MV-4-11 (cell line): Measurements from ENCODE around the gene OBP2A.
"Not testable (repeated sequence)": the region's sequence is repeated elsewhere in the genome, so short reads cannot be mapped to it uniquely, and the experiment has no call there.

Experiments
- DNase-seq: peaks from one replicate; lab custom pipeline; 2025; lab: John Stamatoyannopoulos, UW

The OBP2A gene

DNA sequence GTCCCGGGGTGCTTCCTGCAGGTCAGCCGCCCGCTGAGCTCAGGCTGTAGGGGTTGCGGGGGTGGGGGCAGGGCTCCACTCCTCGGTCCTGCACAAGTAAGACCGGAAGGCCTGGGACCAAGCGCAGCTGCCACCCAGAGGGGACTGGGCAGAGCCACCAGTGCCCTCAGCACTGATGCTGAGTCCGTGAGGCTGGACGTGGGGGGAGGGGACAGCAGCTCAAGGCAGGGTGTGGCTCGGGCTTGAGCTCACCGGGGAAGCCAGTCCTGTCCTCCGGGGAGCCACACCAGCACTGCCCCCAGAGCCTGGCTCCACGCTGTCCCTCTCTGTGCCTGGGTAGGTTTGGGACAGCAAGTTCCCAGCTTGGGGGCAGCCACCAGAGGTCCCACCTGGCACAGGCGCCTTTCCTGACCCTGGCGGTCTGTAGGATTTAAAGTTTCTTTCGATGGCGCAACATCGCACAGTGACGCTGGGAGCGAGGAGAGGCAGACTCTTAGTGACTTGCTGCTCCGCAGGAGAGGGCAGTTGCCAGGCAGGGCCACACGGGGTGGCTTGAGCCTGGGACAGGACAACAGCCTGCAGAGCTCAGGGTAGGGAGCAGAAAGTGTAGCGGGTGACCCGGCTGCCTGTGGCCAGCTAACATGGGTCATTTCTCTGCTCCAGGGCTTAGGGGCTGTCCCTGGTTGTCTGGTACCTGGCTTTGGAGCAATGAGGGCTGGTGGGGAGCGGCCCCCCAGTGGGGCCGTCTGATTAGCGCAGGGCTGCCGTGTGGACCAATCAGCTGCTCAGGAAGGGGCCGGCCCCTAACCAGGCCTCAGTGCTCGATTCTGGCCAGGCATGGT lies 19.0 kb upstream of the OBP2A start:
- DNase-seq, result no peak

DNA sequence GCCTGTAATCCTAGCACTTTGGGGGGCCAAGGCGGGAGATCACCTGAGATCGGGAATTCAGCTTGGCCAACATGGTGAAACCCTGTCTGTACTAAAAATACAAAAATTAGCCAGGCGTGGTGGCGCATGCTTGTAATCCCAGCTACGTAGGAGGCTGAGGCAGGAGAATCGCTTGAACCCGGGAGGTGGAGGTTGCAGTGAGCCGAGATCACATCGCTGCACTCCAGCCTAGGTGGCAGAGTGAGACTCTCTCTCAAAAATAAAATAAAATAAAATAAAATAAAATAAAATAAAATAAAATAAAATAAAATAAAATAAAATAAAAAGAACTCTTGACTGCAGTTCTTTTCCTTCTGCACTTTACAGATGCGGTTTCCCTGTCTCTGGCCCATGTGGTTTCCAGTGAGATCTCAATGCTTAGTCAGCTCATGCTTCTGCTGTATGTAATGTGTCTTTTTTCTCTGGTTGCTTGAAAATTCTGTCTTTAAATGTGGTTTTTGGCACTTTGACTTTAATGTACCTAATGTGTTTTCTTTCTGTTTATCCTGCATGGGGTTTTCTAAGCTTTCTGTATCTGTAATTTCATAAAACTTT lies 17.0 kb upstream of the OBP2A start:
- DNase-seq, result not testable (repeated sequence)

GRCh38 chr9:135530146-135530545 lies 15.8 kb upstream of the OBP2A start:
- no peak for DNase-seq

- no peak for DNase-seq
Observed at GRCh38 chr9:135531096-135531495, 14.8 kb upstream of the OBP2A start.

DNA sequence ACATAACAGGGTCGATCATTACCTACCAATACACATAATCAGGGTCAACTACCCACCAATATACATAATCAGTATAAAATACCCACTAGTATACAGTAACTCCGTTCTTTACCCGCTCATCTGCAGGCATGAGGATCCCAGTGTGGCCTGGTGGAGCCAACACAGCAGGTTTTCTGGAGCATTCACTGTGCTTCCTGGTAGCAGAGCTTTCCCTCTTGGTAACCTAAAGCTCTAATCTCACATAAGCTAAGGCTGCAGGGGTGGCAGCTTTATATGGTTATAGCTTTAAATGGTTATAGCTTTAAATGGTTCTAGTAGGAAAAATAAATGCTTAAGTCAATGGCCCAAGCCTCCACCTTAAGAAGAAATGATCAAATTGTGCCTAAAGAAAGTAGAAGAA lies 12.8 kb upstream of the OBP2A start:
- DNase-seq, result no peak

DNA sequence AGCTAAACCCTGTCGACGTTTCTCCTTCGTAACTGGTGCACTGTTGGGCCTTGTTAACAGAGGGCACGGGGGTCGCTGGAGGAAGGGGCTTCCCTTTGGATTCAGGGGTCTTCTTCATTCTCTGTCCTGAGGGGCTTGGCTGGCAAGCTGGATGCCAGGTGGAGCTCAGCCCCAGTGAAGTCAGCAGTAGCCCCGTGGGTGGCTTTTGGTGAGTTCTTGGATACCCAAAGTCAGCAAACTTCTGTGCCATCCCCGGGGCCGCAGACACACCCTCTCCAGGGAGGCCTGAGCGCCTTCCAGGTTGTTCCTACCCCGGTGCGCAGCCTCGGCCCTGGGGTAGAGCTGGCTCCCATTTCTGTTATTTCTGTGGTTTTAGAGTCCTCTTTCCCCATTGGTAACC lies 12.3 kb upstream of the OBP2A start:
- DNase-seq, result no peak

GRCh38 chr9:135534192-135534711 lies 11.7 kb upstream of the OBP2A start:
- peak; percentile 56 for DNase-seq

DNA sequence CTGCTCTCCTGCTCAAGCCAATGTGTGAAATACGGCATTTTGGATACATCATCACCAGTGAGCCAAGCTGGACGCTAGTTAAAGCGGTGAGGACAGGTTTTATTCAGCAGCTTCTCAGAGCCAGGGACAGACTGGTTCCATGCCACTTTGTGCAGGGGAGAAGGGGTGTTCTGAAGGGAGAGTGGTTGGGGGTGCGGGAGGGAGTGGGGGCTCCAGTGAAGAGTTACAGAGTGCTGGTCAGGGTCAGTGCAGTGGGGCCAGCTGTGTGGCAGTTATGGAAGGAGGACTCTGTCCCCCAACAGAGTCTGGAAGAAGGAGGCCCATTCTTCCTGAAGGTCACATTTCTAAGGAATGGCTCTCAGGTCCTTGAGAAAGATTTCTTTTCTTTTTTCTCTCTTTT lies 11.1 kb upstream of the OBP2A start:
- not testable (repeated sequence) for DNase-seq

DNA sequence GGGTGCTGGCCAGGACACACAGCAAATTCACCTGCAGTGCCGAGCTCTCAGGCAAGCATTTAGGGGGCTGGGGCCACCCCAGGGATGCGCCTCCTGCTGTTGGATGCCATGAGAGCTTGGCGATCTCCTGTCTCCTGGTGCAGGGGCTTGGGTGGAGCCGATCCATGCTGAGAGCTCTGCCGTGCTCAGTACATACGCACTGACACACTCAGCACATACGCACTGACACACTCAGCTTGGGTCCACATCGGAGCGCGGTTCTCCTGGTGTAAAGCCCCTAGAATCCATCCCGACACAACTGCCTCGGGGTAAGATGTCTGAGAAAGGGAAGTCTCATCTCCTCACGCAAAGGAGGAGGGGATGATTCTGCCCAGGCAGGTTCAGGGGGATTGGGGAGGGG lies 10.3 kb upstream of the OBP2A start:
- DNase-seq, result not testable (repeated sequence)

- peak; percentile 22 for DNase-seq
Observed at GRCh38 chr9:135536216-135536615, 9.7 kb upstream of the OBP2A start.

DNA sequence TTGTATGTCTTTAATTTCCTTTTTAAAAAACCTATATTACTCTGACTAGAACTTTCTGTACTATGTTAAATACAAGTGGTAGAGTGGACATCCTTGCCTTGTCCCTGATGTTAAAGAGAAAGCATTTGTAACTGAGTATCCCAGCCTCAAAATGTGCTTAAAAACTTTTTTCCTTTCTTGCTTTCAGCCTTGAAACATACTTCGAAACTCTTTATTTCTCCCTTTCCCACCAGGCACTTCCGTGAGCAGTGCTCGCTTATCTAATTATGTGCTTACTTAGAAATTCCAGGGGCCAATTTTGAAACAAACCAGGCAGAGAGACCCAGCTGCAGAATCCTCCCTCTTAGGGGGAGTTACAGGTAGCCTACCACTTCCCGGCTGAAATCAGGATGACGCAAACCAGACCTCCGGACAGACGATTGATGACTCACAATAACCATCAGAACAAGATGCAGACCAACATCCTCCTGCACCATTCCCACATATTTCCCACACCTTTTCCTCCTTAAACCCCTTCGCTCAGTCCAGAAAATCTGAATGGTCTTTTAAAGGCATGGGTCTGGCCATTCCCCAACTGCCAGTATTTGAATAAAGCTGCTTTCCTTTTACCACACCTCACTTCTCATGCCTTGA lies 2.5 kb upstream of the OBP2A start:
- not testable (repeated sequence) for DNase-seq

DNA sequence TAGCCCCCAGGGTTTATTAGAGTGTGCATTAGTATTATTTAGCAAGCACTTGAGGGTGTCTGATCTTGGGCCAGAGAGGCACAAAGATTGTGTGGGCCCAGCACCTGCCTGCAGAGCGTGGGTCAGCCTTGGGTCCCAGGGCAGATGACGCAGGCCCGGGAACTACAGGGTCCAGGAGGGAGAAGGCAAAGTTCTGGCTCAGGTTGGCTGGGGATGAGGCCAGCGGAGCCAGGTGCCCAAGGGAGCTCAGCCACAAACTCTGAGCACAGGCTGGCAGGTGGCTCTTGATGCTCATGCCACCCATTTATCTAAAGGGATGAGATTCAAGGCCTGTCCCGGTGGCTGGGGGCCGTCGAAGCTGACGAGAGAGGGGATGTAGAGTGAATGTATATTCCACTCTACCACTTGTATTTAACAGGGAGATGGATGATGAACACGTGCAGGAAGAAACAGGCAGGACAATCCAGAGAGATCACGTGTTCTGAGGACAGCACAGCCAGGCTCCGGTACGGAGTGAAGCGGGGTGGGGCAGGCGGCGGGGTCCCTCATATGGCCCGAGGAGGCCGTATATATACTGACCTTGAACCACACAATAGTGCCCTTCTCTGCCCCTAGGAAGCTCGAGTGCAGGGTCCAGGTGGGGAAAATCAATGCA lies 818 bp upstream of the OBP2A start:
- DNase-seq, result no peak

- not testable (repeated sequence) for DNase-seq
Observed at GRCh38 chr9:135546792-135547617, 1.1 kb downstream of the OBP2A start.

- no peak for DNase-seq
Observed at GRCh38 chr9:135547756-135548736, 2.1 kb downstream of the OBP2A start.

DNA sequence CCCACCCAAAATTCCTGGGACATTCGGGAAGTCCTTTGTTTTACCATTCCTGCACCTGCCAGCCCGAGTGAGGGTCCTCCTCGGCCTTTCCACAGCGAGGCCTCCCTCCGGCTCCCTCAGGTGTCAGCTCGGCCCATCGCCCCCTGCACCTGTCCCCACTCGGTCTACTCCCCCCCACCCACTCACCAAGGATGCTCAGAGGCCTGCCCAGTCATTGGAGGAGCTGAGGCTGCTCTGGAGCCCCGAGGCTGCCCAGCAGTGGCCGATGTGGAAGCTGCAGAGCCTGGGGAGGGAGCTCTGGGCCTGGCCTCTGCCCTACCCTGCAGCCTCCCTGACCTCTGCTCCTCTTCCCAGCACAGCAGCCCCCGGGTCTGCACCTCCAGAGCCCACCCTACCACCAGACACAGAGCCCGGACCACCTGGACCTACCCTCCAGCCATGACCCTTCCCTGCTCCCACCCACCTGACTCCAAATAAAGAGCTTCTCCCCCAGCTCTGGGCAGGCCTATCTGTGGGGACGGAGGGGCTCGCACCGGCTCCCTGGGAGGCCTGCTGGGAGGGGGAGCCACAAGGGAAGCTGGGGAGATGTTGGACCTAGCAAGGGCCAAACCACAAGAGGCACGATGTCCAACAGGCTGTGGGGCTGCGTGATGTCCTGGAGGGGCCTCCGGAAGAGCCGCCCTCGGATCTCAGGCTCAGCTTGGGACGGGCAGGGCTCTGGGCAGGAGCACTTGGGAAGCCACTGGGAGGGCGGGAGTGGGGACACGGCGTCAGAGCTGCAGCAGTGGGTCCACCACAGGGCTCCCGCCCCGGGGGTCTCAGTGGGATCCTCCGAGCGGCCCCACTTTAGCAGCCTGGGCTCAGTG lies 3.8 kb downstream of the OBP2A start:
- DNase-seq, result not testable (repeated sequence)

GRCh38 chr9:135550344-135550918 lies 4.5 kb downstream of the OBP2A start:
- DNase-seq, result no peak

DNA sequence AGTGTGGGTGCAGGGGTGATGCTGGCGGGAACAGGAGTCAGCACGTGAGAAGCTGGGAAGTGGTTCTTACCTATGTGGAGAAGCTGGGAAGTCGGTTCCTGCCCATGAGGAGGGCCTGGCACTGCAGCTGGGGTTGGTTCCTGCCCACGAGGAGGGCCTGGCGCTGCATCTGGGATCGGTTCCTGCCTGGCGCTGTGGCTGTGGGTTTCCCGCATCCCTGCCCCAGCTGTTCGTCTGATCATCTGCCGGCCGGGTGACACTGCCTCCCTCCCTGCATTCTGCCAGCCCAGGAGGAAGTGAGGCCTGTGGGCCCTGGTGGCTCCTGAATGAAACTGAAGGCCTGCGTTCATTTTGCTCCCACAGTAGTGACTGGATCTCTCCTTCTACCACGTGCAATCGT lies 5.1 kb downstream of the OBP2A start:
- DNase-seq, result peak; percentile 74

- no peak for DNase-seq
Observed at GRCh38 chr9:135551456-135551855, 5.5 kb downstream of the OBP2A start.
